ENCODE data around the gene UBE4B. TPM values are rescaled to one million over a fixed set of nuclear protein-coding genes. Genes with fewer than 3 reads are reported as not detected.
"Not testable (repeated sequence)": the region's sequence is repeated elsewhere in the genome, so short reads cannot be mapped to it uniquely, and the experiment has no call there.

The UBE4B gene
- polyA plus RNA-seq, 3 donors, result 6.0 to 34.6 (median 9.2) TPM

GRCh38 chr1:10106756-10107475, 74.2 kb downstream of the UBE4B start:
- no peak overlapping the region for H3K9ac ChIP-seq (ENCODE audit: insufficient read depth, low read length, poor library complexity, severe bottlenecking)
- H3K36me3 ChIP-seq (replicated peaks in 1 of 2; ENCODE audit: control insufficient read depth in 1 of 2, insufficient read depth in 2 of 2, low read length in 2 of 2), result peaks cover 68 to 96% of the 10 kb centered on the region in 2 donors
- intact Hi-C loops (cut with micrococcal nuclease), result no loop called here
- H3K4me1 ChIP-seq (ENCODE audit: control insufficient read depth in 1 of 2, insufficient read depth in 2 of 2, low read length in 2 of 2), result peaks cover 5 to 8% of the 10 kb centered on the region in 2 donors
- H3K27ac ChIP-seq (ENCODE audit: low read depth in 1 of 2, low read length in 2 of 2), result no peak overlapping the region
- DNase-seq, result no peak
- TF ChIP-seq CTCF (IDR thresholded peaks at IDR 0.05), result no peak
- Mint-ChIP-seq H3K9me3 (no peaks in the 10 kb centered on the region), H3K4me3 (no peak overlapping the region), H3K27me3 (ENCODE audit: low read depth in 3 of 3) (peaks cover 0 to 1% (median 0%) of the 10 kb centered on the region in 3 donors), H3K27ac (peak overlapping the region in 1 of 7 donors; percentile 21), H3K4me1 (peaks cover 10% of the 10 kb centered on the region), H3K36me3 (peaks cover 70 to 83% of the 10 kb centered on the region in 2 donors)
- H3K79me2 ChIP-seq (ENCODE audit: insufficient read depth, low read length), result no peaks in the 10 kb centered on the region
- no peak overlapping the region for H3K4me3 ChIP-seq (replicated peaks in 1 of 3; ENCODE audit: low read depth in 2 of 3, low read length in 3 of 3)
- H3K9me3 ChIP-seq (replicated peaks in 1 of 2; ENCODE audit: control insufficient read depth in 1 of 2, insufficient read depth in 1 of 2, low read length in 2 of 2), result no peaks in the 10 kb centered on the region
- H2AFZ ChIP-seq (ENCODE audit: insufficient read depth, low read depth, low read length, poor library complexity, severe bottlenecking), result no peak overlapping the region
- 100% methylated on average over 1 of the region's 7 CpGs for WGBS (ENCODE audit: insufficient coverage)
- peaks cover 14% of the 10 kb centered on the region for H4K20me1 ChIP-seq (ENCODE audit: insufficient read depth, low read length)
- no peak overlapping the region for H3K4me2 ChIP-seq (replicated peaks; ENCODE audit: extremely low read depth, low read length, poor library complexity, severe bottlenecking)
- no peaks in the 10 kb centered on the region for H3K27me3 ChIP-seq (ENCODE audit: control insufficient read depth in 2 of 2, insufficient read depth in 2 of 2, low read length in 2 of 2)

- H3K4me1 Mint-ChIP-seq; H3K4me2 ChIP-seq (replicated peaks; ENCODE audit: extremely low read depth, low read length, poor library complexity, severe bottlenecking); H3K9me3 Mint-ChIP-seq; H3K9me3 ChIP-seq (replicated peaks in 1 of 2; ENCODE audit: control insufficient read depth in 1 of 2, insufficient read depth in 1 of 2, low read length in 2 of 2); H3K4me1 ChIP-seq (ENCODE audit: control insufficient read depth in 1 of 2, insufficient read depth in 2 of 2, low read length in 2 of 2); H3K9ac ChIP-seq (ENCODE audit: insufficient read depth, low read length, poor library complexity, severe bottlenecking); intact Hi-C loops (cut with micrococcal nuclease); H3K27me3 Mint-ChIP-seq (ENCODE audit: low read depth in 3 of 3); H3K4me3 ChIP-seq (replicated peaks in 1 of 3; ENCODE audit: low read depth in 2 of 3, low read length in 3 of 3); H3K79me2 ChIP-seq (ENCODE audit: insufficient read depth, low read length); H3K4me3 Mint-ChIP-seq; H3K27me3 ChIP-seq (ENCODE audit: control insufficient read depth in 2 of 2, insufficient read depth in 2 of 2, low read length in 2 of 2); H2AFZ ChIP-seq (ENCODE audit: insufficient read depth, low read depth, low read length, poor library complexity, severe bottlenecking): not testable (repeated sequence)
- peaks cover 14% of the 10 kb centered on the region for H4K20me1 ChIP-seq (ENCODE audit: insufficient read depth, low read length)
- H3K36me3 ChIP-seq (replicated peaks in 1 of 2; ENCODE audit: control insufficient read depth in 1 of 2, insufficient read depth in 2 of 2, low read length in 2 of 2), result peaks cover 65 to 93% of the 10 kb centered on the region in 2 donors
- peak overlapping the region in 1 of 2 donors; percentile 11 for H3K27ac ChIP-seq (ENCODE audit: low read depth in 1 of 2, low read length in 2 of 2)
- peak overlapping the region in 2 of 7 donors; percentile 17 to 62 for H3K27ac Mint-ChIP-seq
- H3K36me3 Mint-ChIP-seq, result peaks cover 69 to 81% of the 10 kb centered on the region in 2 donors
- 80% methylated on average over 1 of the region's 8 CpGs for whole genome bisulfite sequencing (ENCODE audit: insufficient coverage)
- peak; percentile 0 to 10 (median 4) for DNase-seq
These were observed 74.7 kb downstream of the UBE4B start for GRCh38 chr1:10107476-10107847.

Data from CD14-positive monocyte (primary cell).